NCI-H1436 treated with DMSO at 0.1 percent for 48 hours (cell line): ENCODE measurements around the gene CHD6.

Experiments used
- DNase-seq: peaks from one replicate; lab custom pipeline; 2025; lab: John Stamatoyannopoulos, UW

The CHD6 gene

DNA sequence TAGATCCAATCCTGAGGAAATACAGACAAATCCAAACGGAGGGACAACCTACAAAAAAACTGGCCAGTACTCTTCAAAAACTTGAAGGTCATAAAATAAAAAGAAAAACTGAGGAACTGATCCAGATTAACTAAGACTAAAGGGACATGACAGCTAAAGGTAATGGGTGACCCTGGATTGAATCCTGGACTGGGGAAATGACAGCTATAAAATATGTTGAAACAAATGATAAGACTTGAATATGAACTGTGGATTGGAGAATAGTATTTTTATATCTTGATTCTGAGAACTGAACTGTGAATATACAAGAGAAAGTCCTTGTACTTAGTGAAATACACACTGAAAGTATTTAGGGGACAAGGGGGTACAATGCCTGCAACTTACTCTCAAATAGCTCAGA, 154.6 kb downstream of the CHD6 start:
- no peak for DNase-seq

DNA sequence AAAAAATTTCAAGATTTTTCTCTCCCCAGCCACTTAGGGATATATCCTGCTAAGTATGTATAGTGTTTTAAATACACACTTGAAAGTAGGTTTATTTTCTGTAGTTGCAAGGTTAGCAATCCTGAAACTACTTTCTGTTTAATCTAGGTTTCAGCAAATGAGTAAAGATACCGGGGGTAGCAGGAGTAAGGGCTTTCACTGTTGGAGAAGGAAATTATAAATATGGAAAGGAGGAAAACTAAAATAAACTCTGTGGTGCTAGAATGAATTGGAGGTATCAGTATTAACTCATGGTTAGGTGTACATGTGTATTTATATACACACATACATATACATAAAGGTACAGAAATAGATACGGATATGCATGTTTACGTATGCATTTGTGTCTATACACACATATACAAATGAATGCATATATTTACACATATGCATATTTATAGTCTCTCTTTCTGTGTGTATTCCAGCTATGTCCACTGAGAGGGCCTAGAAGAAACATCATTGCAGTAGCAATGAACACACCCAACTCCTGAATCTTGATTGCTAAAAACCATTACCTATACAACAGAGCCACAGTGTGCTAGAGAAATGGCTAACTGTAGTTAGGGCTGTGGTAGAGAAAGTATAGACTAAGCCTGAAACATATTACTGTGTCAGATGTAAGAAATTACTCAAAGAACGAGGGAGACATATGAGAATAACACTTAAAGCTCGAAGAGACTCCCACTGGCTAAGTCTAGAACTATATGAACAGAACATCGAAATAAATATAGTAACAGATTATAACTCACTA, 155.6 kb downstream of the CHD6 start:
- no peak for DNase-seq

DNA sequence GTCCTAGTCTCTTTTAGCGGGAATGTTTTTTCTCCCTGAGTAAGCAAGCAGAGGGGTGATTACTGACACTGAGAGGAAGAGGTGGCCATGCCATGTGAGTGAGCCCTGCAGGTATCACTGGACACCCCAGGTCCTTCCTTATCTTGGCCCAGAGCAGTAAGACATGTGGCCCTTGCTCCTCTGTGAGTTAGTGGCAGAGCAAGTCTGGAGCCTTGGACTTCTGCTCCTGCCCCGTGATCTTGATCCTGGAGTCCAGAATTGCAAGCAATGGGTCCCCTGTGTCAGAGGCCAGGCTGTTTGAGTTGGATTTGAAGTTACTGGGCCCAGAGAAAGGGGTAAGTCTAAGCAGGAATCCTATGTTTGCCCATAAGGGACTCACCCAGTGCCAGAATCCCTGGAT, 159.4 kb downstream of the CHD6 start:
- no peak for DNase-seq

DNA sequence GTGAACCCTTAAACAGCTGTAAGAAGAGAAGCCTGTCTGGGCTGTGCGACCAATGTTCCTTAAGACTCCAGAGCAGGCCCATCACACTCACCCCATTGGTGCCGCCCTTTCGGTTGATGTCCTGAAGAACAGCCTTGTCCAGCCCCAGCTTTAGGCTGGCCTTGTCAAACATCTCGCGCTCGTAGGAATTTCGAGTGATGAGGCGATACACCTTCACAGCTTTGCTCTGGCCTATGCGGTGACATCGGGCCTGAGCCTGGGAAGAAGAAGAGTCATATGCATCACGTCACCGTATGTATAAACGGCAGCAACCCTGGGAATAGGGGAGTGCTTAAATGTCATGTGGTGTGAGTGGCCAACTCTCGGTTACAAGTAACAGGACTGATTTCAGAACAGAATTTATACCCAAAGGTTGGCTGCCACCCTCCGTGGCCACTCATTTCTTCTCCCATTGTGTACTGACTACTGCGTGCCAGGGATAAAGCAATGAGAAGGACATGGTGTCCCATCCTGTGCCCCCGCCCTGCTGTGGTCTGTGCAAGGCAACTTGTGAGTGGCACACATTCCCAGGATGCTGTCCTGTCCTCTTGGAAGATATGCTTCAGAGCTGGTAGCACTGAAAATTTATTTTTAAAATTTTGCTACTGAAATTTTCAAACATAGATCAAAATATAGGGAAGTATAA, 160.9 kb downstream of the CHD6 start:
- no peak for DNase-seq

DNA sequence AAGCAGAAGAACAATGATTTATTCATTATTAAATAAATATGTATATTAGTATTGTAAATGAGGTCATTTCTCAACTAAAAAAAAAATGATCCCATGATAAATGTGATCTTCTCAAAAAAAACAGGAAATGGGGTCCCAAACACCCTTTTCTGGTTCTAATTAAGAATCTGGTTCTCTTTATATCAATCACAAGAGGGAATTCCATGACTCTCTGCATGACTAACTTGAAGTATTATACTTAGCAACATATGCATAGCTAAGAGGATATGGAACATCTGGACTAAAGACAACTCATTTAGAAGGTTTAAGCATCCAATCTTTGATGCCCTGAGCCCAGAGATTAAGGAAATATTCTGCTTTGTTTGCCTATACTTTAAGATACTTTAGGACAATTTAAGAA, 161.8 kb downstream of the CHD6 start:
- DNase-seq = no peak

DNA sequence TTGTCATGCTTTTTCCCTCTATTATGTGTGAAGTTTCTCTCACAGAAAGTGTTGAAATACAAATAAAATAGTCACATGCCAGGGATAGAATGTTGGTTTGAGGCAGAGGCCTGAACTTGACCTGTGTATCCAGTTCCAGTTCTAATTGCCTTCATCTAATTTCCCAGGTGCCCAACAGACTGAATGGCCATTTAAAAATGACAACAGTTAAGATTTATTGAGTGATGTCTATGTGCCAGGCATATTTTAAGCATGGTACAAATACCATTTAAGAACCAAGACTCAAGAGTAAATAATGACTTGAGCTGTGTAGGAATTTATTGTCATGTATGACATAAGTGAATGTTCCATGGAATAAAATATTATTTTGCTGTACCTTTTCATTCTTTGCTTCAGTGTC, 163.9 kb downstream of the CHD6 start:
- no peak for DNase-seq

DNA sequence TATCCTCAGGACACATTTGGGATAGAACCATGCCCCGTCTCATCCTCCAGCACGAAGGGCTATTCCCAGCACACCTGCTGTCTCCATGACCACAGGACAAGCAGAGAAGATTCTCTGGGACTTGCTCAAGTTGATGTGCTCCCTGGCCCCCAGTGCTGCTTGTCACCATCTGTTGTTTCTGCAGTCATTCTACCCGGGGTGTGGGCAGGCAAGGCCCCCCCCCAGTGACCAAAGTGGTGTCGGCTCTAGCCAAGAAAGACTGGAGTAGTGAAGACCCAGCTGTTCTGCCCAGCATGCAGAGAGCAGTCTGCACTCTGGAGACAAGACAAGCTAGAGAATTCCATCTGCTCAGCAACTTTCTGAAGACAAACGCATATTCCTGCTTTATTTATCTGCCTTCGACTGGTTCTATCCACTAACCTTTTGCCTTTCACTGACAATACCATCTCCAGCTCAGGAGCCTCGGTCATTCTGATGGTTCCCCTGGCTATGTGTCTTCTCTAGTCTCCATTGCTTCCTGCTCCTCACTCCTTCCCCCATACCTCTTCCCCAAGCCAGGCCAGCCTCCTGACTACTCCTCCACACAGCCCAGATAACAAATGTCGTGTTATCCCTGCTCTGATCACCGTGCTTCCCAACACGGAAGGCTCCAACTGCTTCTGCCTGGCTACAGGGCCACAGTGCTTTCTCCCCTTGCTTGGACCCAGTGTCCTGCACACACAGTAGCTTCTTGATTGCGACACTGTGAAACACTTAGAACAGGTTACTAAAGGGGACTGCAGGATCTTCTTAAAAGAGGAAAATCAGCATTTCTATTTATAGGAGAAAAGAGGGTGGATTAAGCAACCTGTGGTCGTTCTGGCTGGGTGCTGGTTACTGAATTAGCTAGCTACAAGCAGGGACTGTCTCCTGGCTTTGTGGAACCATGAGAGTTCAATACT, 164.9 kb downstream of the CHD6 start:
- no peak for DNase-seq

DNA sequence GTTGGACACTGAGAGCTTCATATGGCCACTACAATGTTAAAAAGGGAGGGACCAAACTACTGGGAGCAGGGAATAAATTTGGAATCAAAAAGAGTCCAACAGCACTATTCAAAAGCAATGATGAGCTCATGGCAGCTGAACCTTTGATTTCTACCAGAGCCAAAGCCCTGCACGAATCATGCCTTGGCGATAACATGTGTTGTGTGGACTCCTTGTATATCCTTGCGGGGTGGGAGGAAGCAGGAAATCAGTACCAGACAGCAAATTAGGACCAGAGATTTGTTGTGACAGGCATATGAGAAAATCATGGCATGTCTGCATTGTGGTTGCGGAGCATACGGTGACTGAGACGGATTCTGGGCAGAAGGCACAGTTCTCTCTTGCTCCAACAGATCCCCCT, 166.0 kb downstream of the CHD6 start:
- no peak for DNase-seq

DNA sequence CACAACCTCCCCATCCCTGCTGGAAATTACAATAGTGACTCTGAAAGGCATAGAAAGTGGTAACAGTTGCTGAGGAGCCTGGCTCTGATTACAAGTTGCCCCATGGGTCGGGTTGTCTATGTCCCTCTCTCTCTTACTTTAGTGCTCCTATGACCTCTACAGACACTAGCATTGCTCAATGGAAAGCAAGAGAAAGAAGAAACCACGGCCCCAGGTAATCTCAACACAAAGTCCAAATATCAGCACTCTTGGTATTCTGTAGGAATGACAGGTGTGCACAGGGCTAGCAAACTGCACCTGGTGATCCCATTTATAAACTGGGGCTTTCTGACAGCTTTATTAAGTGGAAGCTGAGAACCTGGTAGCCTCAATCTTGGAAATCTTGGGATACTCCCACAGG, 171.2 kb downstream of the CHD6 start:
- no peak for DNase-seq

DNA sequence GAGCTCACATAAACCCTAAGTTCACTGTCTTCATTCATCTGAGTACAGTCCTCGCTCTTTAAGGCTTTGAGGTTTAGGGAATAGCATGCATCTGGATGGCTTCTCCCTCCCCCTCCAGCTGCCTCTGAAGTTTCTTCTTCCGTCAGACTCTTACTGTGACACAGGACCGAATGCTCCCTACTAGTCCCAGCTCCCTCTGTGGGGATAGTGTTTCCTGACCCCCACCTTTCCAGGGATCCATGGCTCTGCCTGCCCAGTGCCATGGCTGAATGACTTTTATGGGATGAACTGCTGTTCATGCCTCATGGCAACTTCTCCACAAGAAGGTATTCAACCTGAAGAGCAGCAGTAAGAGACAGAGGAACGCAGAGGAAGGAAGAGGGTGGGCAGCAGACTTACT, 171.7 kb downstream of the CHD6 start:
- no peak for DNase-seq

DNA sequence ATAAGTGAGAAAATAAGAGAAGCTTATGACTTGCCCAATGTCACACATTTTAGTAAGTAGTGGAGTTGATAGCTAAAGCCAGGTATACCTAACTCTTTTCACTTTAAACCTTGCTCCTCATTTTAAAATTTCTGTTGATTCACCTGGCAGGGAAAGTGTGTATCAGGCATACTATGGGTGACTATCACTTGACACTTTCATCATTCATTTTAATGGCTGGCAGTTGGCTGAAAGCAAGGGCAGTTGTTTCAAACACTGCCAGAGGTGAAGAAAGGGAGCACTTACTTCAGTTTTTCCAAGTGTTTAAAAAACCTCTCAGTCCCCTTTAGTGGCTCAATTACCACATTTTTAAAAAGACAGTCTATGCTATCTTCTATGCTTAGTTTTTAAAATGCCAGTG, 173.4 kb downstream of the CHD6 start:
- DNase-seq = no peak

DNA sequence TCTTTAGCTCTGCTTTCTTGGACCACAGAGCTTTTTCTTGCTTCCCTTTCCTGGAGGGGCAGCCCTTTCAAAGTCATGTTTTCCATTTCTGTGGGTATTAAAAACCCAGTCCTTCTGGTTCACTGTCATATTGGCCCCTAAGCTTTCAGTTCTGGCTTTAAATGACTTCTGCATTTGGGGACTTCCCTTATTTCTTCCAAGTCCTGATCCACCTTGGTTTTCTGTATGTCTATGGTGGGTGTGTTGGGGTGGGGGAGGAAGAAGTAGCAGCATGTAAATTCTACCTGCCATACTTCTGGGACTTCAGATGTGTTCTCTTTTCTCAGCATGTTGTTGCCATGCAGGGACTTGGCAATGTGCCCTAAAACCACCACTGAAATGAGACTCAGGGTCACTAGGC, 174.5 kb downstream of the CHD6 start:
- DNase-seq = no peak

DNA sequence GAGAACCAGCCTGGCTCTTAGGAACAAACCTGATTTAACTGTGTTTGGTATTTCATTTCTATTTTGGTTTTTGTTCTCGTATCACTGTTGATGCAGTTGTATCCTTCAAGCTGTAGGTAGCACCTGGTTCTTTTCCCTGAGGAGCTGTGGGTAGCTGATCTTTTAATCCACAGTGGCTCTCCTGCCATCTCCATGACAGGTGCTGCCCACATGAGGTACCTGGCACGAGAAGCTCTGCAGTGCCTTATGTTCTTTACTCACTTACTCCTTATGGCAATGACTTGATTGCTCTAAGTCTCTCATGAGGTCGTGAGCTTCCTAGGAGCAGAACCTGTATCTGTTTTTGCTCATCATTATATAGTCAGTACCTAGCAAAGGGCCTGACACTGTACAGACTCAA, 177.3 kb downstream of the CHD6 start:
- DNase-seq = no peak

DNA sequence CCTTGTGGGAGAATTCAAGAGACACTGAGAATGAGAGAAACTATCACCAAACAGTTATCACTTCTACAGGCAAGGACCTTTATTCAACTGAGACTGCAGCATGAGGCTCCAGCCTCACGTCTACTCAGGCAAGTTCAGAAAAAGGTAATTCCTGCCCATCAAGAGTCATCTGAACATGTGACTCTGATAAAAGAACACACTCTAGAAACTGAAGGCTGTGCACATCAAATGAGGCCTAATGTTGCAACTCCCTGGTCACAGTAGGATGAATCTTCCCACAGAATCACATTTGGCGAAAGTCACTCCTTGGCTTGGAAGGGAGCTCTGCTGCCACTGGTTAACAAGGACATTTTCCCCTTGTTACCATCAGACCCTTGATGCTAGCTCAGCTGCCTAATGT, 180.3 kb downstream of the CHD6 start:
- no peak for DNase-seq

DNA sequence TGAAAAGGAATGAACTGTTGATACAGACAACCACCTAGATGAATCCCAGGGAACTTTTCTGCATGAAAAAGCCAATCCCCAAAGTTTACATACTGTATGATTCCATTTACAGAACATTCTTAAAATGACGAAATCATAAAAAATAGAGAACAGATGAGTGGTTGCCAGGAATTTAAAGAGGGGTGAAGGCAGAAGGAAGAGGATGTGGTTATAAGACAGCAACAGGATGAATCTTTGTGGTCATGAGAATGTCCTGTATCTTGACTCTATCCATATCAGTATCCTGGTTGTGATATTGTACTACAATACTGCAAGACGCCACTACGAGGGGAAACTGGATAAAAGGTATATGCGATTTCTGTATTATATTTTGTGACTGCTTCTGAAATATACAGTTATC, 181.5 kb downstream of the CHD6 start:
- DNase-seq = no peak

DNA sequence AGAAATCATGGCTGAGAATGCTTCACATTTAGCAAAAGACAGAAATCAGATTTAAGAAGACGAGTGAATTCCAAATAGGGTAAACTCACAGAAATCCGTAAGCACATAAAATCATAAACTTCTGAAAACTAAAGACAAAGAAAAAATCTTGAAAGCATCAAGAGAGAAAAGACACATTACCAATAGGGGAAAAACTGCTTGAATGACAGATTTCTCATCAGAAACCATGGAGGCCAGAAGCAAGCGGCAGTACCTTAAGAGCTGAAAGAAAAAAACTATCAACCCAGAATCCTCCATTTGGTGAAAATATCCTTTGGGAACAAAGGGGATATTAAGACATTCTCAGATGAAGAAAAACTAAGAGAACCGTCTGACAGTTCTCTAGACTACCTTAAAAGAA, 185.0 kb downstream of the CHD6 start:
- DNase-seq = no peak

DNA sequence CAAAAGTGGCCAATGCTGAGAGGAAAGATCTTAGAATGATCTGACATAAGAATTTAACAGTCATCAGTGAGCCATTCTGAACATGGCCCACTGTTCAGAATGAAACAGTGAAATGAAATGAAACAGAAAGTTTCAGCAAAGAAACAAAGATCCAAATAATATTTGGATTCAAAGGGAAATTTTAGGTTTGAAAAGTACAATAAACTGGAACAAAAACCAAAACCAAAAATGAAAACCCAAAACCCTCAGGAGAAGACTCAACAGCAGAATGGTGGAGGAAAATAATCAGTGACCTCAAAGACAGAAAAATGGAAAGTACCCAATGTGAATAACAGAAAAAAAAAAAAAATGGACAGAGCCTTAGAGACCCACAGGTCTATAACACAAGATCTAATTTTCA, 185.4 kb downstream of the CHD6 start:
- no peak for DNase-seq

DNA sequence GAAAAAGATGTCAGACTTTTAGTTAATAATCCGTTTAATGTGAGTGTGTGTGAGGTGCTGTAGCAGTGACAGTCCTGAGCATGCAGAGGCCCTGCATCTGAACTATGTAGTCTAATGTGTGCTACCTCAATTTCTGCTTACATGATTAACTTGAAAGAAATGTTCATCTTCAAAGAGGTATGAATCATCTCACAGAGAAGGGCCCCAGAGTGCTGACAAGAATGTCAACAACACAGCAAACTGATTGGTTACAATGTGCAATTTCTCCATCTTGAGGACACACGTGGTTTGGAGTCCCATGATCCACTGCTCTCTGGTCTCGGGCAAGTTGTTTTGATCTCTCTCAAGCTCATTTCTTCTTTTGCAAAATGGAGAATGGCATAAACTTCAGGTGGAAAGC, 189.9 kb downstream of the CHD6 start:
- DNase-seq = no peak

DNA sequence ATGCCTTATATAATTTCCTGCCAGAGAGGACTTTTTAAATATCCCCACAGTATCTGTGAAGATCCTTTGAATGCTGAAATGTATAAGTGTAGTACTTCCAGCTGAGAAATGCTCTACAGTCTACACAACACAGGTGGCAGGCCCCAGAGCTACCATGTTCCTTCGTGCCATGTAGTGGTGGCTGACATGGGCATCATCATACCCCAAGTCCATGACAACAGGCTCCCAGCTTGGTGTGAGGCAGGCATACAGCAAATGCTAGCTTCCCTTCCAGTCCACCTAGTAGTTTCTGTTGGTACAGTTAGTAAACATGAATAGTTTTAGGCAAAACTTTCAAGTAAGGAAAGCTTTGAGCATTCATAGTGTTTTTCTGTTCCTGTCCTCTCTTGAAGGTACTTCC, 190.3 kb downstream of the CHD6 start:
- no peak for DNase-seq

DNA sequence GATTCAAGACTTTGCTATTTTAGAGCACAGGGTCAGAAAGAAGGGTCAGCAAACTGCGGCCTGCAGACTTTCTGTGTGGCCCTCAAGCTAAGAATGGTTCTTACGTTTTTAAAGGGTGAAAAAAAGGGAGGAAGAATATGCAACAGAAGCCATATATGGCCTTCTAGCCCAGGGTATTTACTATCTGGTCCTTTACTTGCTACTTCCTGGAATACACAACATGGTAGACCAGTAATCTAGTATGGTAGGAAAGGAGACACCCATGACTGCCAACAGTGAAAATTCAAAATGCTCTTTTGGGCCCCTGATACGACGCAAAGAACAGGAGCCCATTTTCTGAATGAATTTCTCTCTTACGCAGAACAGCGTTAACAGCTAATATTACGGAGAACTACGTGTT, 191.2 kb downstream of the CHD6 start:
- no peak for DNase-seq

DNA sequence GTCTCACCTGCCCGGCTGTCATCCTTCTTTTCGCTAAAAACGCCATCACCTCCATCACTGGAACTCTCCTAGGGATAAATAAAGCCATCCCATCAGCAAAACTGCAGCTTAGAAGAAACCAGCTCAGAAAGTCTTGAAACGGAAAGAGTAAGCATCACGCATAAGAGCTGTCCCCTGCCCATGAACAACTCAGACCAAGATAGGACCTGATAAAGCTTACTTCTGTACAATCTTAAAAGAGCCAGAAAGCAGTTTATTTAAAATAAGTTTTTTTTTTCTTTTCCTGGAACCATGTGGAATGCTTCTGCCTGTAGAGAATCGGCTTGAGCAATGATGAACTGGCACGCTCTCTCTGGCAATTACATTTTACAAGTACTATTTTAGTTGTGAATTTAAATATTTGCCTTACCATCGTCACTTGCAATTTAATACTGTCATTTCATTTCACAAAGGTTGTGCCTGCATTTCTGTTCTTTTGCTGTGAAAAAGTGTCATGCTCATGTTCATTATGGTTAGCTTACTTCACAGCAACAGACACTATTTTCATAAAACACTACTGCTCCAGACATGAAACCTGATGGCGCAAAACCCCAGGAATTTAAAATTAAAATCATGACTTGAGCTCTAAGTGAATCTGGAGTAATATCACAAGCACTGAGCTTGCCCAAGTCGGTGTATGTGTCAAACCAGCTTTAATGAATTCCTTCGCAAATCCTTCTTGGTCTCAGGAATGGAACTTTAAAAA, 191.9 kb downstream of the CHD6 start:
- DNase-seq = no peak
